ENCODE measurements around the gene LRRC74B.

LRRC74B gene

GRCh38 chr22:21022955-21023614 is 22.7 kb upstream of the LRRC74B start:
- Histone ChIP-seq H3K27ac (ENCODE audit: low read depth, low read length) (no peak overlapping the region), H4K20me1 (ENCODE audit: low read depth, low read length) (no peaks in the 10 kb centered on the region), H3F3A (ENCODE audit: insufficient read depth) (no peaks in the 10 kb centered on the region), H3K9ac (ENCODE audit: low read length) (no peak overlapping the region), H3K9me3 (ENCODE audit: insufficient read depth, low read length) (no peaks in the 10 kb centered on the region), H3K4me3 (ENCODE audit: insufficient read depth, low read length, poor library complexity, severe bottlenecking) (no peak overlapping the region), H3K36me3 (ENCODE audit: low read length) (no peaks in the 10 kb centered on the region), H3K4me2 (ENCODE audit: low read depth, low read length, poor library complexity, severe bottlenecking) (no peak overlapping the region), H3K79me2 (ENCODE audit: insufficient read depth, low read length) (no peaks in the 10 kb centered on the region), H3K9me2 (replicated peaks; ENCODE audit: insufficient read depth, low read length) (no peaks in the 10 kb centered on the region), H2AFZ (ENCODE audit: low read depth, low read length, severe bottlenecking) (no peak overlapping the region), H3K27me3 (ENCODE audit: low read length) (no peaks in the 10 kb centered on the region)
- TF ChIP-seq CTCF (IDR thresholded peaks at IDR 0.05; ENCODE audit: insufficient read depth, low read length, poor library complexity, severe bottlenecking) (no peak), EZH2phosphoT487 (conservative IDR thresholded peaks at IDR 0.05; ENCODE audit: low read length) (no peak)

GRCh38 chr22:21025266-21025665 is 20.5 kb upstream of the LRRC74B start:
- no peaks in the 10 kb centered on the region for H4K20me1 ChIP-seq (ENCODE audit: low read depth, low read length)
- H3K79me2 ChIP-seq (ENCODE audit: insufficient read depth, low read length), result no peaks in the 10 kb centered on the region
- H3K9ac ChIP-seq (ENCODE audit: low read length), result no peak overlapping the region
- H3K36me3 ChIP-seq (ENCODE audit: low read length), result no peaks in the 10 kb centered on the region
- no peaks in the 10 kb centered on the region for H3K27me3 ChIP-seq (ENCODE audit: low read length)
- no peaks in the 10 kb centered on the region for H3K9me2 ChIP-seq (replicated peaks; ENCODE audit: insufficient read depth, low read length)
- H3K4me3 ChIP-seq (ENCODE audit: insufficient read depth, low read length, poor library complexity, severe bottlenecking), result no peak overlapping the region
- H3F3A ChIP-seq (ENCODE audit: insufficient read depth), result no peaks in the 10 kb centered on the region
- no peak overlapping the region for H3K4me2 ChIP-seq (ENCODE audit: low read depth, low read length, poor library complexity, severe bottlenecking)
- no peak overlapping the region for H3K27ac ChIP-seq (ENCODE audit: low read depth, low read length)
- TF ChIP-seq CTCF (IDR thresholded peaks at IDR 0.05; ENCODE audit: insufficient read depth, low read length, poor library complexity, severe bottlenecking) (no peak), EZH2phosphoT487 (conservative IDR thresholded peaks at IDR 0.05; ENCODE audit: low read length) (no peak)
- H3K9me3 ChIP-seq (ENCODE audit: insufficient read depth, low read length), result no peaks in the 10 kb centered on the region
- H2AFZ ChIP-seq (ENCODE audit: low read depth, low read length, severe bottlenecking), result no peak overlapping the region

- Histone ChIP-seq H3K4me3 (ENCODE audit: insufficient read depth, low read length, poor library complexity, severe bottlenecking) (no peak overlapping the region), H4K20me1 (ENCODE audit: low read depth, low read length) (no peaks in the 10 kb centered on the region), H3K36me3 (ENCODE audit: low read length) (no peaks in the 10 kb centered on the region), H3K9me3 (ENCODE audit: insufficient read depth, low read length) (no peaks in the 10 kb centered on the region), H3K9me2 (replicated peaks; ENCODE audit: insufficient read depth, low read length) (no peaks in the 10 kb centered on the region), H3K4me2 (ENCODE audit: low read depth, low read length, poor library complexity, severe bottlenecking) (no peak overlapping the region), H3K27ac (ENCODE audit: low read depth, low read length) (no peak overlapping the region), H3K79me2 (ENCODE audit: insufficient read depth, low read length) (no peaks in the 10 kb centered on the region), H3K27me3 (ENCODE audit: low read length) (no peaks in the 10 kb centered on the region), H3K9ac (ENCODE audit: low read length) (no peak overlapping the region), H2AFZ (ENCODE audit: low read depth, low read length, severe bottlenecking) (no peak overlapping the region), H3F3A (ENCODE audit: insufficient read depth) (no peaks in the 10 kb centered on the region)
- TF ChIP-seq CTCF (IDR thresholded peaks at IDR 0.05; ENCODE audit: insufficient read depth, low read length, poor library complexity, severe bottlenecking), result no peak
- no peak for TF ChIP-seq EZH2phosphoT487 (conservative IDR thresholded peaks at IDR 0.05; ENCODE audit: low read length)
These were observed 19.7 kb upstream of the LRRC74B start for GRCh38 chr22:21025763-21026755.
